HFF-Myc (cell line): ENCODE results near the gene UQCC2.

Experiments
- DNase-seq: peaks from one replicate; pipeline ENCODE4 v3.0.0-alpha.2; 2011; ENCODE audit warnings: low read depth; ENCODE audit errors: extremely low read depth
- H3K4me3 ChIP-seq: replicated peaks from 2 replicates; pipeline ENCODE4 v1.5.1; 2011; ENCODE audit warnings: low read depth, mild to moderate bottlenecking, control low read depth, low read length
- CTCF ChIP-seq: IDR thresholded peaks from 2 replicates; pipeline ENCODE4 v1.5.1; 2012; ENCODE audit warnings: mild to moderate bottlenecking, low read depth, low read length, control low read depth; ENCODE audit errors: missing control alignments

UQCC2 gene

GRCh38 chr6:33738153-33738552, 26.7 kb upstream of the UQCC2 start:
- DNase-seq: no peak
- H3K4me3 ChIP-seq: no peak overlapping the region
- no peak for TF ChIP-seq CTCF

DNA sequence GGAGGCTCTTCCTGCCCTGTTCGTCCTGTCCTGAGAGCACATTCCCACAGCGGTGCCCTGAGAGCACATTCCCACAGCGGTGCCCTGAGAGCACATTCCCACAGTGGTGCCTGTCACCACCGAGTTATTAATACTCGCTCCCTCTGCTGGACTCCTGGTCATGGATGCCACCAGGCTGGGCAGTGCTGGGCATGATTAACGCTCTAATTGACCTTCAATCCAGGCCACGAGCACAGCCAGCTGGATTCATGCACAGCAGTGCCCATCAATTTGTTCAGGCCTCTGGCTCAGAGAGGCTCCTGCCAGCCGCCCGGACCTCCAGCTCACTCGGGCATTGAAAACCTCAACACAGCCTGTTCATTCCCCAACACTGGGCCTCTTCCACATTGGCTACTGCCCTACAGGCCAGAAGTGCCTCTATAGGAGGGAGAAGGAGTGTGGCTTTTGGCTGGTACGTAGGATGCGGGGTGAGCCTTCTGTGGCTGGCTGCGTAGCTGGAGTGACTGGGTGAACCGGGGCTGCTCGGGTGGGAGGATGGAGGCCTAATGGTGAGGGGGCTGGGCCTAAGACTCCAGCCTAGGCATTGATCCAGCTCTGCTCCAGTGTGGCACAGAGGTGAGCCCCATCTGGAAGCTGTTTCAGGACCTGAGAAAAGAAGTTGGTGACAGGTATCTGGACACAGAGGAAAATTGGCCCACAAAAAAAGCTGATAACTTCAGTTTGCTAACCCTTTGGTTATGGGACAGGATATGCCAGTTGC, 25.9 kb upstream of the UQCC2 start:
- no peak for TF ChIP-seq CTCF

GRCh38 chr6:33735216-33735615, 23.7 kb upstream of the UQCC2 start:
- DNase-seq: no peak
- H3K4me3 ChIP-seq: no peak overlapping the region
- TF ChIP-seq CTCF: no peak

More for the DNA sequence above, 25.9 kb upstream of the UQCC2 start:
- no peak overlapping the region for H3K4me3 ChIP-seq
- DNase-seq: no peak

GRCh38 chr6:33733709-33734007, 22.2 kb upstream of the UQCC2 start:
- no peak for TF ChIP-seq CTCF
- no peak overlapping the region for H3K4me3 ChIP-seq
- no peak for DNase-seq

DNA sequence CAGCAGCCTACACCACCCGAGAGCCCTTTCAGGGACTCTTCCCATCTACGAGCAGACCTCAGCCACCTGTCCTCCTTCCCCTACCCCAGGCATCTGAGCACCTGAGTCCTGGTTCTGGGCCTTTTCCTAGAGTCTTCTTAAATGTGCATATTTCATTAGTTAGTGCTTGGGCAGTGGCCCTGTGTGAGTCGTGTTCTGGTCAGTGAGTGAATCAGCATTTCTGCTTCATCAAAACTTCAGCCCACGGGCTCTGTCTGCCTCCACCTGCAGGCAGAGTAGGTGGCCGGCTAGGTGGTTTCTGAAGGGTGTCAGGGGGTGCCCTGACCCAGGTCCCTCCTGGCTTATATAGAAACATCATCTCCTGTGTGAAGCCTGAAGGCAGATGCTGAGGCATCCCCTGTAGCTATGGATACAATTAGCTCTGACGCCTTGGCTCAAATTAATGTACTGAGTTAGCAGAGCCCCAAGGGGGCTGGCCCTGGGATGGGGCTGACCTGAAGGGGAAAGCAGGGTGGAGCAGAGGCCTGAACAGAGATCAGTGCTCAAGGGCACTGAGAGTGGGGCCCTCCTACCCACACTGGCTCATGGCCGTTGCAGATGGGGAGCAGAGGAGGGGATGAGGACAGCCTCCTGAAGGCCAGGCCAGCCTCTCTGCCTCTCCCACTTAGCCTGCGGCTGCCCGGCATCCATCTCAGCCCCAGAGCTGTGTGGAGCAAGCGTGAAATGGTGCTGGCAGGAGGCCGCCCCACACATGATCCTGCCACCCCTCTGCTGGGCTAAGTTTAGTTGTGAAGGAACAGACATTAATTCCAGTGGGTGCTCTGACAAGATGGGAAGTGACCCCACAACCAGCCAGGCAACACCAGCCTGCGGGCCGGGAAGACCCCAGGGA, 21.6 kb upstream of the UQCC2 start:
- no peak for TF ChIP-seq CTCF
- H3K4me3 ChIP-seq: no peak overlapping the region
- no peak for DNase-seq

- H3K4me3 ChIP-seq: no peak overlapping the region
- no peak for DNase-seq
- TF ChIP-seq CTCF: no peak
Observed at GRCh38 chr6:33732385-33732784, 20.9 kb upstream of the UQCC2 start.
